ENCODE data around the gene SORD.
"Not testable (repeated sequence)": the region's sequence is repeated elsewhere in the genome, so short reads cannot be mapped to it uniquely, and the experiment has no call there.

Gene SORD

DNA sequence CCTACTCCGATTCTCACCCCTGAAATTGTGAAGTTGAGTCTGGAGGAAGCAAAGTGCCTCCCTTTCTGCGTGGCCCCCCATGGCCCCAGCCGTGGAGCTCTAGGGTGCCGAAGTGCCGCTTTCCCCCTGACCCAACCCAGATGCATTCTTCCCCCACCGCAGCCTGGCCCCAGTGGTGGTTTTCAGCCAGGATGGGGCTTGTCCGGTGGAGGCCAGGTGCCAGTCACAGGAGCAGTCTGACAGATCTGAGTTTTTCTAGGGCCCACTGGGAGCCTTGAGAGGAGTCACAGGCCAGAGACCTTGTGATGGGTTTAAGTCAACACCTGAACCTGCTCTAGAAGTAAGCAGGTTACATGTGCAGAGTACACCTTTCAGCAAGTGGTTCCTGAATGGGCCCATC, 39.3 kb downstream of the SORD start:
- DNase-seq (ENCODE audit: low read depth in 2 of 2): not testable (repeated sequence)

DNA sequence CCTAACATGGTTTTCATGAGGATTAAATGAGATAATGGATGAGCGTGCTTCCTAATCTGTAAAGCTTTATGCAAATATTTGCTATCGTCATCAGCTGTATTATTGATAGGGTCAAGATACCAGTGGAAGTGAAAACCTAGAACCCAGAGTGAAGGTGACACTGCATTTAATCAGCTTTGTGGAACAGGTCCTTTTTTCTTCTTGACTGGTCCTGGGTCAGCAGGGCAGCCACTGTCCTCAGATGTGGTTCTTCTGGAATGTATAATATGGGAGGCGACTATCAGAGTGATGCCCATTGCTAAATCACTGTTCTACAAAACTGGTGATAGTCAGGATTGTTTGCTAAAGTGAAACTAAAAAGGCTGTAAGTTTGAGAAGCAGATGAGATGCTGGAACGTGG, 41.4 kb downstream of the SORD start:
- DNase-seq (ENCODE audit: low read depth in 2 of 2): no peak

- DNase-seq (ENCODE audit: low read depth in 2 of 2): not testable (repeated sequence)
Observed at GRCh38 chr15:45069942-45070360, 47.0 kb downstream of the SORD start.

- DNase-seq (ENCODE audit: low read depth in 2 of 2): not testable (repeated sequence)
Observed at GRCh38 chr15:45073602-45074001, 50.6 kb downstream of the SORD start.

DNA sequence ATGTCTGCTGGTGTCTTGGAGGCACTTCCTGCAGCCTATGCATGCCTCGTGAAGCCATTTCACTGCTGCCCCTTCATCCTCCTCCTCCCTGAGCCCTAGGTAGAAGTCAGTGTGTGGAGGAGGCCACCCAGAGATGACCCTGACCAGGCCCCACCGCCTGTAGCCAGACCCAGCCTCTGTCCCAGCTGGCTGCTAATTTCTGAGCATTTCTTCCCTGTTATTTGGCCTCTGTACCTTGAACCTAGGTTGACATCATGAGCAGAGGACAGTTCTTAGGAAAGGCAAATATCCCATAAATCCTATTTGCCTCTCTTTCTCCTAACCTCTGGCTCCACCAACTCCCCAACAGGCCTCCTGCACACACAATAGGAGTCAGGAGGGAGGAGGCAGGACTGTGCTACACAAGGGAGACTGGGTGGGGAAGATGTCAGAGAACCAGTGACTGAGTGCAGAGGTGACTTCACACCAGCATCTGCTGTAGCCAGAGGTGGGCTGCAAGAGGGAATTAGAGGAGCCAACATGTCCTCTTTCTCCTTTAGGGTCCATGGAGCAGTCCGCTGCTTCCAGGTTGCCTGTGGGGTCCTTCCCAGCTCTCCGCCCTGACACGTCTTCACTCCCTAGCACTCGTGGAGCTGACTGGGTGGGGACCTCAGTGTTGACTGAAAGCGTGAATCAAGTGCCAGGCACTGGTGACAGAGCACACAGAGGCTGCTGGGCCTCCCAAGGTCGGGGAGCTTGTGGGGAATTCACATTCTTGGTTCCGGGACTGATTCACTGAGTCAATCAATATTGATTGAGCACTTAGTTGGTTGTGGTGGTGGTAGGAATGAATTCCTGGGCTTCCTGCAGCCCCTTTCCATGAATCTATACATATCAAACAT, 52.7 kb downstream of the SORD start:
- DNase-seq (ENCODE audit: low read depth in 2 of 2): not testable (repeated sequence)

DNA sequence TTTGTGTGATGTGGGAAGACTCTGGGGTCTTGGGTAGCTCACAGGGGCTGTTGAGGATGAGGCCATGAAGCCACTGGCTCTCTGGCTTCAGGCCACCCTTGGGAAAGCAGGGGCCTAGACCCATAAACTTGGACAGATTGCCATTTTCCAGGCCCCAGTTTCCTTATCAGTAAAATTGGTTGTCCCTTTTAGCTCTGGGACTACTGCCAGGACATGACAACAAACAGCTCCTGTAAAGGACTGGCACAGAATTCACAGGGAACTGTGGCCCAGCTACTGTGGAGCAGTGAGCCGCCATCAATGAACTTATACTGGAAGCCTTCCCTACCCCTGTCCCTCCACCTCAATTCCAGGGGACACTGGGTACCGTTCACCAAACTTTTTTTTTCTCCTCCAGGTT, 54.4 kb downstream of the SORD start:
- DNase-seq (ENCODE audit: low read depth in 2 of 2): not testable (repeated sequence)

DNA sequence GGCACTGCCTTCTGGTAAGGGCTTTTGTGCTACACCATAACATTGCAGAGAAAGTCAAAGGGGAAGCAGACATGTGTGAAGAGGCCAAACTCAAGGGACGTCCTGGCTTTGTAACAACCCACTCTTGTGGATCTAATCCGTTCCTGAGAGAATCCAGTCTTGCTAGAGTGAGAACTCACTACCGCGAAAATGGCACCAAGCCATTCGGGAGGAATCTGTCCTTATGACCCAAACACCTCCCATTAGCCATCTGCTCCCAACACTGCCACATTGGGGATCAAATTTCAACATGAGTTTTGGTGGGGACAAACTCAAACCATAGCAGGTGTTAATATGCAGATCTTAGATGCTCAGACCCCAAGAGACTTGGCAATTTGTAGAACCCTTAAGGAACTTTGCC, 56.2 kb downstream of the SORD start:
- DNase-seq (ENCODE audit: low read depth in 2 of 2): not testable (repeated sequence)

DNA sequence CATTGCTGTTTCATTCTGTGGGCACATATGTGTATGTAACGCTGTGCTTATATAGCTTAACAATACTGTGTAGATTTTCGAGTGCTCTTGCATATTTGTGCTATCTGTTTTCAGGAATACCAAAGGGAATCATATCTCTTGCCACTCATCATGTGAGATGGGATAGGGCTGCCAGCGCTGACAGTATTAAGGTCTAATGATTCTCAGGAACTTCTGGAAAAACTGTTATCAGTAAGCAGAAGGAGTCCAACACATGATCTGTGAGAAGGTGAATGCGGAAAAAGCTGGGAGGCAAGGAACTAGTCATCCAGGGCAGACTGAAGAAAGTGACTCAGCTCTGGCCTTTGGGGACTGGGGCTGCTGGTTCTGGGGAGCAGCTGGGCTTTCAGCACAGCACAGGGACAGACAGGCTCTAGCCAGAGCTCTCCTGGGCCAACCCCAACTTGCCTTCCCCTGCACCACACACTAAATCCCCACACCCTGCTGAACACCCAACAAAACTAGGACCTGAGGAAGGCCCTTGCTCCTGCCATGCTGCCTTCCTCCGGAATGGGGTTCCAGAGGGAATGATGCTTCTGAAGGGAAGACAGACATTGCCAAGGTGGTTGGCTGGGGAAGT, 56.7 kb downstream of the SORD start:
- DNase-seq (ENCODE audit: low read depth in 2 of 2): not testable (repeated sequence)

- not testable (repeated sequence) for DNase-seq (ENCODE audit: low read depth in 2 of 2)
Observed at GRCh38 chr15:45080593-45080992, 57.6 kb downstream of the SORD start.

DNA sequence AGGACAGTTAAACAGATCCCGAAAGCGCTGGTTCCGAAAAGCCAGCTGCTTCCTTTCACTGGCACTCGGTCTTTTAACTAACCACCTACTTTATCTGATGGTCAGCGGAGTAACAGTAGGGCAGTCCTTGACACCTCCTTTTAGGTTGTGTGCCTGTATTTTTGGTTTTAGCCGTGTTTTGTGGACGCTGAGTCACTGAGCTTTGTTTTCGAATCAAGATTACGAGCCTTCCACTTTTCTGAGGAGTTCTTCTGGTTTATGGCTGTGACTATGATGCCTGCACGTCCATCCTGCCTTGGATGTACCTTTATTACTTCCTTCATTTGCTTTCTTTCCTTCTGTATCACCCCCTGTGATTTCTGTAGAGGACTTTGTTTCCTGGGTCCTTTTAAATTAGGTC, 59.4 kb downstream of the SORD start:
- not testable (repeated sequence) for DNase-seq (ENCODE audit: low read depth in 2 of 2)

- no peak for DNase-seq (ENCODE audit: low read depth in 2 of 2)
Observed at GRCh38 chr15:45083223-45083622, 60.2 kb downstream of the SORD start.

DNA sequence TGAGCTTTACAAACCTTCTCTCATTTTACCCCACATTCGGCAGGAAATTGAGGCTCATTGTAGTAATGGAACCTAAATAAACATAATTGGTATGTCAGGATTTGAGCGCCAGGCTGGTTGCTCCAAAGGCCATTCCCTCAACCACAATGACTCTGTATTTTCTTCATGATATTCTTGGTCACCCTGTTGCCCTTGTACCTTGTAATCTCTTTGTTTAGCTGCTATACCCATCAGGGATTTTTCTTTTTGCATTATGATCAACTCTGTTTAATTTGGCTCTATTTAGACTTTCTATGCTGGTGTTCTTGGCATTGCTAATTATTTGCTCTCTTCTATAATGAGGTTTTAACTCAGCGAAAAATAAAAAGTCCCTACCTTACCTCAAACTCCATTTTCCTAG, 61.2 kb downstream of the SORD start:
- DNase-seq (ENCODE audit: low read depth in 2 of 2): no peak

- no peak for DNase-seq (ENCODE audit: low read depth in 2 of 2)
Observed at GRCh38 chr15:45087513-45087912, 64.5 kb downstream of the SORD start.

GRCh38 chr15:45088801-45089711, 66.1 kb downstream of the SORD start:
- DNase-seq (ENCODE audit: low read depth in 2 of 2): no peak

- DNase-seq (ENCODE audit: low read depth in 2 of 2): no peak
Observed at GRCh38 chr15:45089712-45090373, 66.8 kb downstream of the SORD start.

- DNase-seq (ENCODE audit: low read depth in 2 of 2): no peak
Observed at GRCh38 chr15:45091161-45091560, 68.2 kb downstream of the SORD start.

DNA sequence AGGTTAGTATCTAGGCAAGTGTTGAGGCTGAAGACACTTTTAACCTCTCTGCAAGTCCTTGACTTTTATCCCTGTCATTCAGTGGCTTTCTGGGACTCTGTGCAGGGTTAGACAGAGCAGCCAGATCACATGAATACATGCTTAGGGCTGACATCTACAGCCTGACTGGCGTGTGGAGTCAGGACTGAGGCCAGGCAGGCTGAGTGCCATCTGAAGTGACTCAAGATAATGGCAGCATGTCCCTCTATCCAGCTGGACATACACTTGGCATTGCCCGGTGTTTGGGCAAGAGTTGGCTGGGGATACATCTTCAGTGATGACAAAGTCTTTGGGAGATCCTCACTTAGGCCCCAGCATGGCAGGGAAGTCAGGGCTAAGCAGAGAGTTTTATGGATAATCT, 68.6 kb downstream of the SORD start:
- no peak for DNase-seq (ENCODE audit: low read depth in 2 of 2)

DNA sequence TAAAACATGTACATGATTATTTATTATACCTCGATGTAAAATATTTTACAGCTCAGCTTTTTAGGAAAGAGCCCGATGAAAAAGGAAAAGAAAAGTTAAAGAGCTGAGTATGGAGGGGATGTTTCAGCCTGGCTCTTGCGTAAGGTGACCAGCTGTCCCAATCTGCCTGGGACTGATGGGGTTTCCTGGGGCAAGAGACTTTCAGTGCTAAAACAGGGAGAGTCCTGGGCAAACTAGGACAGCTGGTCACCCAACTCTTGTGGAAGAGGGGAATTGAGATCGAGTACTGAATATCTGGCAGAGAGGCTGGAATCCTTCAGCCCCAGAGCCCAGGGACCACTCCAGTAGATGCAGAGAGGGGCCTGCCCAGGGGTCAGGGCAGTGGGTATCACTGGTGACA, 70.0 kb downstream of the SORD start:
- DNase-seq (ENCODE audit: low read depth in 2 of 2): no peak

DNA sequence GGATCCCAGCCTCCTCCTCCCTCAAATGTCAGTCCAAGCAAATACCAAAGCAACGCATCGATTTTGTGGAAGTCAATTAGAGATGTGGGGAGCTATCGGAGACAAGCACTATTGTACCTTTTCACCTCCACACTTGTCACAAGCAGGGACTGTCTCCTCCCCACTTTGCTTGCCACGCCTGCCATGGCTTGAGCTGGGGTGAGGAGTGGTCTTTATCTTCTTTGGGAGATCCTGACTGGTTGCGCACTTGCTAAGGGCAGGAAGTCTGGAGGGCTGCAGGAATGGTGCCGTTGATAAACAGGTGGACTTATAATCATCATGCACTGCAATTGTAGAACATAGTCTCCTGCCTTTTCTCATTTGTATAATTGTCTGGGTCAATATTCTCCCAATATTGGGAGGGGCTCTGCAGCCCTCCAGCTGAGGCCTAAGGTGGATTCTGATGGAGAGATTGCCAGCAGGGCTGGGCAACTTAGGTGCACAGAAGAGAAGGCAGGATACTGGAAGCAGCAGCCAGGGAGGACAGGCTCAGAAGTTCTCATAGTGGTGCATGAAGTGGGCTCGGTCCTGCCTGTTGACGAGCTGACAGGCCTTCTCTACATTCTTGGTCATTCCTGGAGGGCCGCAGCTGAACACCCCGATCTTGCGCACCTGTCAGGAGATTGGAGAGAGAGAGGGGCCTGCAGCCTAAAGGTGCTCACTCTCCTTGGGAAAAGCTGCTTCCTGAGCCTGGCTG, 70.8 kb downstream of the SORD start:
- DNase-seq (ENCODE audit: low read depth in 2 of 2): no peak

- no peak for DNase-seq (ENCODE audit: low read depth in 2 of 2)
Observed at GRCh38 chr15:45094358-45094730, 71.3 kb downstream of the SORD start.

- DNase-seq (ENCODE audit: low read depth in 2 of 2): no peak
Observed at GRCh38 chr15:45095661-45096060, 72.7 kb downstream of the SORD start.

Data from stimulated activated CD8-positive, alpha-beta memory T cell treated with anti-CD3 and anti-CD28 coated beads, Interleukin-2, amount 100 ng/mL, for 1 hour (primary cell).